Aortic smooth muscle cell (primary cell): ENCODE results near the gene LUZP1. TPM values are rescaled to one million over a fixed set of nuclear protein-coding genes. Genes with fewer than 3 reads are reported as not detected.

Experiments
- total RNA-seq: library from RNA; depleted of rRNA; stranded (reverse); fragments of >200 nt; gene quantifications from 2 replicates; pipeline ENCODE4 v1.2.3, GENCODE V29; 2014

LUZP1 gene
- 27.1 and 34.7 TPM in 2 replicates for total RNA-seq

DNA sequence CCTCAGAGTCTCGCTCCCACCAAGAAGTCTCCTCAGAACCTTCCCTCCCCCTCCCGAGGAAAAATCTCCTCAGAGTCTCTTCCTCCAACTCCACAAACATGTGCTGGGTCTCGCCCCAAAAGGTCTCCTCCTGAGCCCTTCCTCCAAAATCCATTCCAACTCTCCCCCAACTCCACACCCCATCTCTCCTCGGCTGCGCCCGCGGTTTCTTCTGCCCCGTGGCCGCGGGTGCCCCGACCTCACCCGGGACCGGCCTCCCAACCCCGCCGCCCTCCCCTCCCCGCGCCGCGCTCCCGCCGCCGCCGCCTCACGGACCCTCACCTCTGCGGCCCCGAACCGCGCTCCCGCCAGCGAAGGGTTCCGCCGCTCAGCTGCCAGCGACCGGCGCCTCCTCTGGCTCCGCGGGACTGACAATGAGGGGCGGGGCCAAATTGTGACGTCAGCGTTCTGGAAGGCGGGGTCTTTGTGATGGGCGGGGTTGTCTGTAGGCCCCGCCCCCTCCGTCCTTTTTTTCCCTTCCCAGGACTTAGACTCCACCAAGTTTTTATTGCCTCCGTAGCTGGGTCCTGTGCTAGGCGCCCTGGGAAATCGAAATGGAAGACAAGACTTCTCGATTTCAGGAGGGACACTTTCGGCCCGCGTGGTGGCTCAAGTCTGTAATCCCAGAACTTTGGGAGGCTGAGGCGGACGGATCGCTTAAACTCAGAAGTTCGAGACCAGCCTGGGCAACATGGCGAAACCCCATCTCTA, at the start of gene LUZP1:
Gene LUZP1 (minus strand): TSS at position 412 of the 750 bp plus-strand sequence.

DNA sequence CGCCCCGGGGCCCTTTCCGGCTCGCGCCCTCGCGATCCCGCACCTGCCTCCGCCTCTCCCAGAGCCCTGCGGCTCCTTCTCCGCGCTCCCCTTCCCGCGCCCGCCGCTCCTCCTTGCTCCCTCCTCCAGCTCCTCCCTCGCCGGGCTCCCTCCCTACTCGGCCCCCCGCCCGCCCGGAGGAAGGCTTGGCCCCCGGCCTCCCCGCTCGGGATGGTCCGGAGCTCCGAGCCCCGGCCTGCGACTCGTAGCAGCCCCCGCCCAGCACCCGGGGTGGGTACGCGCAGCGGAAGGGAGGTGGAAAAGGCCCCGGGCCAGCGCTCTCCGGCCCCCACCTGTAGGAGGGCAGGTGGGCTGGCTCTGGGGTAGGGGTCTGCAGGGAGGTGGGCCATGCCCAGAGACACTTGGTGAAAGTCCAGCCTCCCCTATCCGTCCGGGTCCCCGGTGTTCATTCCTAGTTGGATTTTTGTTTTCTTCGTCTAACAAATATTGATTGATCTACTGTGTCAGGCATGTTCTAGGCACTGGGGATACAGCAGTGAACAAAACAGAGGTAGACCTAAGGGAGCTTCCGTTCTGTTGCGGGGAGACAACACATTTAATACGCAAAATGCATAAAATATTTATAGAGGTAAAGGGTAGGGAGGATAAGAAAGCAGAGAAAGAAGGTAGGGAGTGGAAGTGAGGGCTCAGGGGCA, 48.9 kb upstream of the LUZP1 start, which contains the start of gene HTR1D:
Gene HTR1D (minus strand): TSS at position 82 of the 695 bp plus-strand sequence. CDS start 23,283 bp downstream, outside the sequence.

Other genes with a start within 250 kb of the LUZP1 start
- gene LACTBL1, start 196.0 kb downstream of the LUZP1 start, total RNA-seq = not detected in 2 replicates
- not detected in 2 replicates for gene TEX46, start 153.0 kb downstream of the LUZP1 start, total RNA-seq
- gene KDM1A, start 149.4 kb downstream of the LUZP1 start, total RNA-seq = 63.7 and 72.3 TPM in 2 replicates
- gene HTR1D, start 48.6 kb upstream of the LUZP1 start, total RNA-seq = not detected in 2 replicates
- 93.2 and 105 TPM in 2 replicates for gene HNRNPR, start 175.4 kb upstream of the LUZP1 start, total RNA-seq
- gene ZNF436, start 201.0 kb upstream of the LUZP1 start, total RNA-seq = 18.0 and 19.9 TPM in 2 replicates